Endothelial cell of hepatic sinusoid (primary cell): ENCODE results near the gene KCTD2.

Experiments
- in situ Hi-C: cut with HindIII; loops from 2 replicates; pipeline ENCODE4 v1.10.0; 2017; ENCODE audit warnings: low sequenced_read_pairs

The KCTD2 gene

DNA sequence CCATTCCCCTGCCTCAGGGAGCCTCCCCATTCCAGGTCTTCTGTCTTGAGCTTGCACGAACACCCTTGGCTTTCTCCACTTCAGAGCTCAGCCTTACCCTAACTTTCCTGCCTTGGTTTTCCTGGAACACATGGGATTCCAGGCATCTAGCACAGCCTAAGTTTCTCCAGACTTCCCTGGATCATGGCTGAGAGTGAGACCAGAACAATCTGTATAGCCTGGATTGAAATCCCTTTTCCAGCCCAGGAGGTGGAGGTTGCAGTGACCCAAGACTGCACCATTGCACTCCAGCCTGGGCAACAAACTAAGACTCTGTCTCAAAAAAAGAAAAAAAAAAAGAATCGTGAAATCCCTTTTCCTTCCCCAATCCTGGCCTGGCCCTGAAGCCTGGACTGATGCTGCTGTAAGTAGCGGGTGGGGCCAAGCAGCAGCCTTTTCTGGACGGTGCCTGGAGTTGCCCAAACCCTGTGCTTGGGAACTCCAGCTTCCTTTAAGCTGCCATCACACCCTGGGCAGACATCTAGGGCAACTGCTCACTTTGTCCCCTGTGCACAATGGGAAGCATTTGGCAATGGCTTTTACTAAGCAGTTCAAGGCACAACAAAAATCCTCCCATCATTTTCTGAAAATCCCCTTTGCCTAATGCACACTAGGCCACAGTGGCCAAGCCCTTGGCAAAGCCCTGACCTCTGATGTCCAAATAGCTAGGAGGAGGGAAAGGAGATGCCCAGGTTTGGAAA lies 28.7 kb downstream of the KCTD2 start:
- in situ Hi-C loops: no loop called here

DNA sequence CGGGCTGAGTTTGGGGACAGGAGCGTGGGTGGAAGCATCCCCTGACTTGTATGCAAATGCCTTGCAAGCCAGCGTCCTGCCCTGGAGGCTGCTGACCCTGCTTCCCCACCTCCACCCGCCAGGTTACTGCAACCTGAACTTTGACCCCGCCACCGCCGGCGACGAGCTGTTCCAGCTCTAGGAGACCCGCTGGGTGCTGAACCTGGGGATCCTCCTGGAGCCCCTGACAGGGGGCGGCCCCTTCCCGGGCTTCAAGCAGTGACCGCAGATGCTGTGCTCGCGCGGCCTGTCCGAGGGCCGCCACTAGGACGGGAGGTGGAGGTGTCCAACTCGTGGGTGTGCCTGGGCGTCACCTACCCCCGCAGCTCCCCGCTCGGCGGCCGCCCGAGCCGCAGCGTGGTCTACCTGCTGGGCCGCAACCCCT lies 30.1 kb downstream of the KCTD2 start:
- in situ Hi-C loops: no loop called here

DNA sequence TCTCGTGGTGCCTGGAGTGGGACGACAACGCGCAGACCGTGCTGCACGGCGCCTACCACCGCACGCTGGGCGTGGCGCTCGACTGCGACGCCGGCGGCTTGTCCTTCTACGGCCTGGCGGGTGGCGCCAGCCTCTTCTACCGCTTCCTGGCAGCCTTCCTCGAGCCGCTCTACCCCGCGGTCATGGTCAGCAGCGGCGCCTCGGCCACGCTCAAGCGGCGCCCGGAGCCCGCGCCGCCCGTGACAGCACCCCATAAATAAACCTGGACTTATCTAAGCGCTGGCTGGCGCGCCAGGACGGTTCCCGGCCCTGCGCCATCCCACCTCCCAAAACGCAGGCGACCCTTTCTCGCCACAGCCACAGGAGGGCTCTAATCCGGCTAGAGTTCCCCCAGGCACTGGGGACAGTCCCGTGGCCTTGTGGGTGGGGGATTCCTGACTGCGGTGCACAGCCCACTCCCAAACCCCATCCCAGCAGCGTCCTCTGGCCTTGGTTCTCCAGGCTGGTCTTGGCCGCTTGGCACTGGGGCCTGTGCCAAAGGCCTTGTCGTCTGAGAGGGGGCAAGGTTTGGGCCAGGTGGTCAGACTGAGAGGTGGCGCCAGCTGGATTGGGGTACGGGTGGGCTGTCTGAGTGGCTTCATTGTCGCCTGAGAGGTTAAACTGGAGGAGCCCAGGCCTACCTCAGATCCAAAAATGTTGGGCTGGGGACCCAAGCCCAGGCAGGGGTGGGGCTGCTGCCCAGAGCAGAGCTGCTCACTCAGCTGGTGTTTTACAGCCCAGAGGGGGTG lies 30.7 kb downstream of the KCTD2 start:
- in situ Hi-C loops: no loop called here

DNA sequence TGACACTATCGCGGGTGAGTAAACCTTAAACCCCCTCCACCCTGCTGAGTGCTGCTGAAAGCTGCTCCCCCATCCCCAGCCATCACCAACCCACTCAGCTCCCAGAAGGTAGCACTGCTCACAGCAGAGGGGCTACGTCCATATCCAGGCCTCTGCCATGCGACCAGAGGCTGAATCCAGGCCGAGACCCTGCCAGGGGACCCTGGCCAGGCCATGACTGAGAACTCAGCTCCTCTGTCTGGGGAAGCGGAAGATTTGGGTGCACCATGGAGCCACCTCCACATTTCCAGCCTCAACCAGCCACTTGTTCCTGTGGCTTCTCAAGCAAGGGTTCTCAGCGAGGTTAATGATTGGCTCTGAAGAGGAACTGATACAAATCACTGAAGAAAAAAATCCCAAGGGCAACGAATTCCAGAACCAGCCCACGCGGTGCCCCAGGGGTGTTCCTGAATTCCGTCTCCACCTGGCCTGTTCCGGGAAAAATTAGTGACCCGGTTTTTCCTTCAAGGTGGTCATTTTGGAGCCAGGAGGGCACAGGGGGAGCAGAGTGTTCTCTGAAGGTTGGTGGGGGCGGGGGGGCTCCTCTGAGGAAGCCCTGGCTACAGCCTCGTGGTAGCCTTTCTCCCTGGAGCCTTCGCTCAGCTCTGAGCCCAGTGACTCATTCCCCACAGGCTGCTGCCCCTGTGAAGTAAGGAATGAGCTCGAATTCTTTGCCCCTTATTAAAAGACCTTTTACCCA lies 31.4 kb downstream of the KCTD2 start:
- in situ Hi-C loops: no loop called here

DNA sequence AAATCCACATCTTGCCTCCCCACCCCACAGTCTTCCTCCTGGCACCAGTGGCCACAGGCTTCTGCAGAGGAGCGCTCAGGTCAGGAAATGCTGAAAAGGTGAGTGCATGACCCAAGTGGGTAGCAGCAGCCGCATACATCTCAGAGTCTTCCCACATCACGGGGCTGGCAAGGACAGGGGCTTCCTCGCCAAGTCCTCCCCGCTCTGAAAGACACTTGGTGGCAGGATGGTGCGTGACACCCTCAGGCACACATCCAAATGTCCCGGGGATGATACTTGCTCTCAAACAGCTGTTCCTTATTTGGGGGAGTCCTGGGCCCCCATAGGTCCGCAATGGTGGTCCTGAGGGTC lies 32.0 kb downstream of the KCTD2 start:
- in situ Hi-C loops: no loop called here

DNA sequence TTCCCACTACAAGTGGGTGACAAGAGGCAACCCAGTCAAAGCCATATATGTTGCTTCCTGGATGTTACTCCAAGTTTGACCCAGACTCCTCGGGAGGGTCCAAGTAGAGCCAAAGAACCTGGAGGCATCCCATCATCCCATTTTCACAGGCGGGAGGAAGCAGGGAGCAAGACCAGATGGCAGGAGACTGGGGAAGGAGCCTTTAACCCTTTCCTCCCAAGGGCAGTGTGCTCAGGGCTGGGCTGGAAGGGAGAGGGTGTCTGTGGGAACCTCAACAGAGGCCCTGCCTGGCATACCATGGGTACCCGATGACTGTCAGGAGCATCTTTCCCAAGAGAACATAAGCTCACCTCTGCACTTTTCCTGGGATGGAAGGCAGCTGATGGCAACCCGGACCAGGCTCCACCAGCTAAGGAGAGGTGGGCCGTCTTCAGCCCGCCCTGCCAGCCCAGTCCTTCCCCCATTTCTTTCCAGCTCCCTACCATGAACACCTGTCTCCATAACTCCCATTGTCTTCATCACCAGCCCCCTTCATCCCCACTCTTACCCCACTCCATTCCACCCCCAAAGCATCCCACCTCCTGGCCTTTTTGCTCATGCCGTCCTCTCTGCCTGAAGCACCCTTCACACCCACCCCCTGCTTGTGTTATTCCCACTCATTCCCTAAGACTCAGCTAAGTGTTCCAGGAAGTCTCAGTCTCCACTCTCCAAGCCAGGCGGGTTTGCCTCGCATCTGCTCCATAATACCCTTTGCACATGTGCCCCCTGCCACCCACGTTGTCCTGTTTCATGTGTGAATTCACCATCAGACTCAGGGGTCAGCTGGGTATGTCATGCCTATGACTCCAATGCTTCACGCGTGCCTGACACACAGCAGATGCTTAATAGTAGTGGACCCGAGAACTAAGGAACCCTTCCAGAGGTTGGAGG lies 34.9 kb downstream of the KCTD2 start:
- in situ Hi-C loops: no loop called here

DNA sequence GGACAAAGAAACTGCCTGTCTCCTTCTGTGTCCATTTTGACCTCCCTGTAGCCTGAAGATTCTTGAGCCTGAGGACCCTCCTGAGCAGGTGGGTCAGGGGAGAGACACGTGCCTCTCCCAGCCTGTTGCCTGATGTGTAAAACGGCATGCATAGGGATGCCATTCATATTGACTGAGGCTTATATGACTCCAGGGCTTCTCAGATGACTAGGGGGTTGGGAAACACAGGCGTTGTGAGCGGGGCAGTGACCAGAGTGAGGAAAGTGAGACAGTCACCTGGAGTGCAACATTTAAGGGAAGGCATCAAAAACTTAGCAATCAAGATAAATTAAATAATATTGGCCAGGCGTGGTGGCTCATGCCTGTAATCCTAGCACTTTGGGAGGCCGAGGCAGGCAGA lies 35.7 kb downstream of the KCTD2 start:
- in situ Hi-C loops: no loop called here

DNA sequence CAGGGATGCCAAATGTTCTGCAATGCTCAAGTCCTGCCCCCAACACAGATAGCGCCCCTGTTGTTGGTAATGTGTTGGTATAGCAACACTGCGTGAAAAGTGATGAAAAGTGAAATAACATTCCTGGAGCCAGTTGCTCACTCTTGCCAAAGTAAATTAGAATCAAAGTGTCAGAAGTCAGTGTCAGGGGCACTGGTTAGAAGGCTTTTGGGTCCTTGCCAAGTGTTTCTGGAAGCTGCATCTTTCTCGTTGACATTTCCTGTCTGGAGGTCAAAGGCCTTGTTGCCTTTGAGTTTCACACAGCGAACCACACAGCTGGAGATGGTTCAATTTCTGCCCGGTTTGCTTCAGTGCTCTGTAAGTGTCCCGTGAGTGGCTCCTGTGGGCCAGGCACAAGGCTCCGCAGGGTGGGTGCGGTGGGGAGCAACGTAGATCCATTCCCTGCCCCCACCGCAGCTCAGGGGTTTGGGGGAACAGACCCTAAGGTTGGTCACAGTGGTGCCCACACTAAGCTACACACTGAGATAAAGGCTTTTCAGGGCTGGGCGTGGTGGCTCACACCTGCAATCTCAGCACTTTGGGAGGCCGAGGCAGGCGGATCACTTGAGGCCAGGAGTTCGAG lies 37.1 kb downstream of the KCTD2 start:
- in situ Hi-C loops: no loop called here

DNA sequence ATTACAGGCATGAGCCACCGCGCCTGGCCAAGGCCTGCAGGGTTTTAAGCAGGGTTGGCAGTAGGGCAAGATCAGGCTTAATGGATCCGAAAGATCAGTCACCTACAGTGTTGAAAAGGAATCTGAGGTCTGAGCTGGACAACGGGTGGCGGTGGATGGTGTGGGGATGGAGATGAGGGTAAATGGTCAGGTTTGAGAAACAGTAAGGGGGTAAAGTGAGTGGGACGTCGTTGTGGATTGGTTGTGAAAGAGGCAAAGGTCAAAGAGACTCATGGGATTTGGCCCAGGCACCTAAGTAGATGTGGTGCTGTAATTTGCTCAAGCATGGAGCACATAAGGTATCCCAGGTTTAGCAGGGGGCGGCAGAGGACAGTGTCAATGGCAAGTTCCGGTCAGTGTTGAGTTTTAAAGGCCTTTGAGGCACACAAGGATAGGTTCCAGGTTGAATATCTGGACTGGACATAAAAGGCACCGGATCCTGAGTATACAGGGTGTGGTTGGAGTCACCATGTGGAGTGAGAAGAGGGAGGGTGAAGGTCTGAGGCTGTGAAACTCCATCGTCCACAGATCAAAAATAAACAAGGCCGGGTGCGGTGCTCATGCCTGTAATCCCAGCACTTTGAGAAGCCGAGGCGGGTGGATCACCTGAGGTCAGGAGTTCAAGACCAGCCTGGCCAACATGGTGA lies 39.6 kb downstream of the KCTD2 start:
- in situ Hi-C loops: no loop called here

DNA sequence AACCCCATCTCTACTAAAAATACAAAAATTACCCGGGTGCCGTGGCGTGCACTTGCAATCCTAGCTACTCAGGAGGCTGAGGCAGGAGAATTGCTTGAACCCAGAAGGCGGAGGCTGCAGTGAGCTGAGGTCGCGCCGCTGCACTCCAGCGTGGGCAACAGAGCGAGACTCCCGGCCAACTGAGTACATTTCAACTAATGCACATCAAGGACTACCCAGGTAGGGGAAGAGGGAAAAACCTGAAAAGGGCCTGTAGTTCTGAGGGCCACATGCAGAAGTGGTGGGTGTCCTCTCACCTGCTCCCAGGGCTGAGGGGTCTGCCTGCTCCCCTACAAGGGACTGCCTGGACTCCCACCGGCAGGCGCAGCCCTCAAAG lies 40.1 kb downstream of the KCTD2 start:
- in situ Hi-C loops: no loop called here

DNA sequence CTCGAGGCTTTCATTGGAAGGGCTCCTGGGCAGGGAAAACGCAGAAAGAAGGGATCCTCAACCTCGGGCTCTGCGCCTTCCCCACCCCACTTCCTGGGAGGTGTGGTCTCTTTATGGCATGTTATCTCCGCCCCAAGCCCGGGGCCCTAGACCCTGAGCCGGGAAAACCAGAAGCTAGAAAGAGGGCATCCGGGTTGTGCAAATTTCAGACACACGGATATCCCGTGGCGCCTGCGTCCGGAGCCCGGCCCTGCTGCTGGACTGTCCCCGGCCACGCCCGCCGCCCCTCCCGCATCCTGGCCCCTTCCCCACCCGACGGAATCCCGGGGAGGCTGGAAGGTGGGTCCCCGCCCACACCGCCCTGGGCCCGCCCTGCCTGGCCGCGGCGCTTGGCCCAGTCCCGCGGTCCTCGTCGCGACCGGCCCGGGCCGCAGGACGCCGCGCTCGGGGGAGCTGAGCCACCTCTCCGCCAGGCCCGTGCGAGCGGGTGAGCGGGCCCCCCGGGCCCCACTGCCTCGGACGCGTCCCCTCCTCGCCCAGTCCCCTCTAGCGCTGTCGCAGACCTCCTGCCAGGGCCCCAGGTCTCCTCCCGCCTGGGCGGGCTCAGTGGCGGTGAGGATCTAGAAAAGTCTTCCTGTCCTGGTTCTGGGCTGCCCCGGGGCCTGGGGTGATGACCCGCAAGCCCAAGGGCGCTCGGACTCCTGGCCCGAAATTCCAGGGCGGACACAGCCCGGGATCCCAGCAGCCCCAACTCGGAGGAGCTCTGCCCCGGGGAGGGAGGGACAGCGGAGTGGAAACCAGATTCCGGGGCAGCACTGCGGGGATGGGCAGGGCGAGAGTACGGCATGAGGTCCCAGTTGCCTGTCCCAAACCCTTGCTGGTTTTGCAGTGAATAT lies 40.8 kb downstream of the KCTD2 start, which contains the start of gene SLC16A5:
TSS of gene SLC16A5 (plus strand) at position 397 of the 896 bp plus-strand sequence. CDS start 5,683 bp downstream, outside the sequence.
- in situ Hi-C loops: no loop called here

DNA sequence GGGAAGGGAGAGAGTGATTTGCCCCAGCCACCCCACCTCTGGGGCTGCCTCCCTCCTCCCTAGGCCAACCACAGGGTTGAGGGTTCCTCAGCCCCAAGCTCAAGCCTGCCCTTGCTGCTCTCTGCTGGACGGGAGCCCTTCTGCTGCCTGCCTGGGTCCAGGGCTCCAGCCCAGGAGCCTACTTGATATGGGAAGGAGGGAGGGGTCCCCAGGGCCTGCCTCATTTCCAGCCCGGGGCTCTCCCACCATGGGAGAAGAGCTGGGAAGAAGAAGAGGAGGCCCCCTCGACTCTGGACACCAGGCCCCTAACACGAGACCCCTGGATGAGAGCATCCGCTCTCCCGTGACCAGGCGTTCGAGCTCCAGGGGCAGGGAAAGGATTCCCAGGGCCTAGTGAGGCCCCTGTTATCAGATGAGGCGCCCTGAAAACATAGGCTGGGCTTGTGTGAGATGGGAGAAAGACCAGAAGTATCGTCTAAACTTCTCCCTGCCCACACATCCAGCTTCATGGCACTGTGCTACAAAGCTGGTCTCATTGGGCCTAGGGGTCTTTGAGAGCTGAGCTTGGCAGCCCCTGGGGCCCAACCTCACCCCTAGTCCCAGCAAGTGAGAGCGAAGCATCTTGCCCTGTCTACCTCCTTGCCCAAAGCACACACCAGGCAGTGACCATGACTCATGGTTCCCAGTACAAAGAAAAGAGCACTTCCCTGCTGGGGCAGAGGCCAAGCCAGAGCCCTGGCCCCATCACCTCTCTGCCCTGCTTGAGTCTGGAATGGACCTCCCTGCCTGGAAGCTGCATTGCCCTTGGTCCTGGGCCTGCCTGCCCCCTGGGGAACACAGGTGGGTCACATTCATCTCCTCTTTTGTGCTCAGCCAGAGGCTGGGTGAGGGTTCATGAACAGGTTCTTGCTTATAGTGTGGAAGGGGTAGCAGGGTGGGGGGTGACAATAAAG lies 41.7 kb downstream of the KCTD2 start:
- in situ Hi-C loops: no loop called here

DNA sequence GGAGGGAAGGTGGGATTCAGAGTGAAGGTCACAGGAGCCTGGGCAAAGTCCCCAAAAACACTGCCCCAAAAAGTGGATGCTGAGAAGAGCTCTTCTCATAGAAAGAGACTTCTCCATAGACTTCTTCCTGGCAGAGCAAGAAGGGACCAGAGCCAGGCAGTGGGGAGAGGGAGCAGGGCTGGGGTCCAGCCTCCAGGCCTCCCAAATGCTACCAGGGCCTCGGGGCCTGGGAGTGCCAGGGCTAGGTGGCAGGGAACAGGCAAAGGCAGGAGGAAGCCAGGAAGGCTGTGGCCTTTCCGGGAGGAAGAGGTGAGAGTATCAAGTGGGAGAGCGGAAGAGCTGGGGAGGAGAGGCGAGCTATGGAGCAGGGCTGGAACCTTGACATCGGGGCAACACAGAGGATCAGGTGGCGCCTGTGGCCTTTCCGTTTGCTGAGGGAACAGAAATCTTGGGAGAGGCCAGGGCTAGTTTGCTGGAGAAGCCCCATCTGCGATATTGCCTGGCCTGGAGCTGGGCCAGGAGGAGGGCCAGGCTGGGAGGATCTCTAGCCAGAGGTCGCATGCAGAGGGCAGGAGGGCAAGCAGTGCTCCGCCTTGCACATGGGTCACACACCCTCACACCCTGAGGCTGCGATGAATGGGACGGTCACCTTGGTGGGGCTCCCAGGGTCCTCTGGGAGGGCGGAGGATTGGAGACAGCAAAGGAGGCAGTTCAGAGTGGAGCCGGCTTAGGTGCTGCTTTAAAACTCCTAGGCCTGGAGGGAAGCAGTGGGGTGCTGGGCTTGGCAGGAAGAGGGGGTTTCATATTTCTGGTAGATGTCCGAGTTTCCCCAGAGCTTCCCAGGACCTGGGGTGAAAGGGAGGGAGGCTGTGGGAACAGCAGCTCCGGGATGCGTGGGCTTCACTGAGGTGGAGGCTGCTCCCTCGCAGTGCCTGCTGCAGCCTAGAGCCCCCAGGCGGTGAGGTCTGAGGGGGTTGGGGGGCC lies 44.1 kb downstream of the KCTD2 start:
- in situ Hi-C loops: no loop called here

DNA sequence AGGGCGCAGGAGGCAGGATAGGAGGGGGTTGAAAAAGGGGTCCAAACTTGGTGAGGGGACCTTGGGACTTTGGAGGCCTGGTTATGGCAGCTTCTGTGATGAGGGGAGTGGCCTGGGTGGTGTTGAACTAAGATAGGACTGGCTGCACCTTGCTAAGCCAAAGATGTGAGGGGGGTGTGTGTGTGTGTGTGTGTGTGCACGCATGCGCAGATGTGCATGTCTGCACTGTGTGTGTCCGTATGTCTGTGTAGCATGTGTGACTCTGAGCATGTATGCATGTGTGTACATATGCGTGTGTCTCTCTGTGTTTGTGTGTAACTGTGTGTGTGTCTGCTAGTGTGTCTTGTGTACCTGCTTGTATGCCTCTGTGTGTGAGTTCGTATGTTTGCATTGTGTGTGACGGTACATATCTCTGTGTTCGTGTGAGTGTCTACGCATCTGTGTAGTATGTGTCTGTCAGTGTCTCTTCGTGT lies 44.9 kb downstream of the KCTD2 start:
- in situ Hi-C loops: no loop called here

DNA sequence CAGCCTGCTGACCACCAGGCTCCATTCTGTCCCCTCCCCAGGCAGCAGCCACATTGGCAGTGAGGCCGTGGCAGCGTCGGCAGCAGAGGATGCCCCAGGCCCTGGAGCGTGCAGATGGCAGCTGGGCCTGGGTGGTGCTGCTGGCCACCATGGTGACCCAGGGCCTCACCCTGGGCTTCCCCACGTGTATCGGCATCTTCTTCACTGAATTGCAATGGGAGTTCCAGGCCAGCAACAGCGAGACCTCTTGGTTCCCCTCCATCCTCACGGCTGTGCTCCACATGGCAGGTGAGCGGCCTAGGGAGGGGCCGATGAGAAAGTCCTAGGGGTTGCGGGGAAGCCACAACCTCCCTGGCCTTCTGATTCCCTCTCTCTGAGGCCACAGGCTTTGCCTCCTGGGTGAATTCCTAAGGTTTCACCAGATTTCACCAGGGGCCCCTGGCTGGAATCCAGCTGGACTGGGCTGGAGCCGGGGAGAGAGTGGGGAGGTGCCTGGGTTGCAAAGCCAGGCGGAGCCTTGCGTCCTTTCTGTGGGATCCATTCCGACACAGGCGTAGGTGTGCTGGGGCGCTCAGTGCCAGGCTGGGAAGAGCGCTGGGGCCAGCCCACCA lies 46.6 kb downstream of the KCTD2 start:
- in situ Hi-C loops: no loop called here
